Stimulated activated CD8-positive, alpha-beta memory T cell treated with anti-CD3 and anti-CD28 coated beads, Interleukin-4, amount 100 ng/mL, for 24 hours (primary cell): ENCODE measurements around the gene RMRP.

Experiments
- DNase-seq: peaks from one replicate; pipeline ENCODE4 v3.0.0-alpha.2; 2020; ENCODE audit warnings: low read depth

RMRP gene

GRCh38 chr9:35686222-35687203 lies 28.7 kb upstream of the RMRP start:
- DNase-seq: no peak

GRCh38 chr9:35685506-35685905 lies 27.7 kb upstream of the RMRP start:
- no peak for DNase-seq

GRCh38 chr9:35684921-35685320 lies 27.1 kb upstream of the RMRP start:
- no peak for DNase-seq

- DNase-seq: no peak
These were observed 25.5 kb upstream of the RMRP start for GRCh38 chr9:35683323-35683722.

GRCh38 chr9:35682520-35683315 lies 24.9 kb upstream of the RMRP start:
- no peak for DNase-seq

- no peak for DNase-seq
These were observed 24.2 kb upstream of the RMRP start for GRCh38 chr9:35682051-35682450.

- no peak for DNase-seq
These were observed 23.7 kb upstream of the RMRP start for GRCh38 chr9:35681341-35682002.

GRCh38 chr9:35680331-35681105 lies 22.7 kb upstream of the RMRP start:
- no peak for DNase-seq

GRCh38 chr9:35679766-35680330 lies 22.0 kb upstream of the RMRP start:
- no peak for DNase-seq

- no peak for DNase-seq
These were observed 21.3 kb upstream of the RMRP start for GRCh38 chr9:35679091-35679490.

GRCh38 chr9:35675732-35676392 lies 18.0 kb upstream of the RMRP start:
- no peak for DNase-seq

GRCh38 chr9:35675204-35675603 lies 17.4 kb upstream of the RMRP start:
- DNase-seq: no peak

GRCh38 chr9:35674025-35674361 lies 16.2 kb upstream of the RMRP start:
- DNase-seq: no peak

GRCh38 chr9:35673132-35674024 lies 15.6 kb upstream of the RMRP start, which contains the start of gene CA9:
Gene CA9 (plus strand): TSS chr9:35673928. CDS start chr9:35673960, 32 bp downstream.
- no peak for DNase-seq

GRCh38 chr9:35669331-35670145 lies 11.7 kb upstream of the RMRP start:
- DNase-seq: no peak

- DNase-seq: no peak
These were observed 10.1 kb upstream of the RMRP start for GRCh38 chr9:35667939-35668338.

GRCh38 chr9:35666549-35666948 lies 8.7 kb upstream of the RMRP start:
- no peak for DNase-seq

GRCh38 chr9:35666045-35666444 lies 8.2 kb upstream of the RMRP start:
- DNase-seq: no peak

- DNase-seq: no peak
These were observed 7.6 kb upstream of the RMRP start for GRCh38 chr9:35665471-35665818.
